ENCODE measurements around the gene ZNF611.

- TF ChIP-seq EZH2 (IDR thresholded peaks at IDR 0.05; ENCODE audit: insufficient read depth, poor library complexity, severe bottlenecking) = no peak
- TF ChIP-seq EZH2phosphoT487 (IDR thresholded peaks at IDR 0.05; ENCODE audit: insufficient read depth, low read depth) = no peak
Observed at GRCh38 chr19:52741951-52742485, 7.2 kb upstream of the ZNF611 start.

Measured in GM23248 (cell line).